Stimulated activated CD8-positive, alpha-beta memory T cell treated with anti-CD3 and anti-CD28 coated beads, Interleukin-2, amount 100 ng/mL, for 48 hours (primary cell): ENCODE data around the gene RAB30.
A peak's percentile ranks its signal among the peaks of the same experiment; 100 is the strongest.

Experiments
- DNase-seq, 2 donors: peaks; one replicate each; pipeline ENCODE4 v3.0.0-alpha.2; 2020; ENCODE audit warnings: low read depth in 2 of 2

RAB30 gene

DNA sequence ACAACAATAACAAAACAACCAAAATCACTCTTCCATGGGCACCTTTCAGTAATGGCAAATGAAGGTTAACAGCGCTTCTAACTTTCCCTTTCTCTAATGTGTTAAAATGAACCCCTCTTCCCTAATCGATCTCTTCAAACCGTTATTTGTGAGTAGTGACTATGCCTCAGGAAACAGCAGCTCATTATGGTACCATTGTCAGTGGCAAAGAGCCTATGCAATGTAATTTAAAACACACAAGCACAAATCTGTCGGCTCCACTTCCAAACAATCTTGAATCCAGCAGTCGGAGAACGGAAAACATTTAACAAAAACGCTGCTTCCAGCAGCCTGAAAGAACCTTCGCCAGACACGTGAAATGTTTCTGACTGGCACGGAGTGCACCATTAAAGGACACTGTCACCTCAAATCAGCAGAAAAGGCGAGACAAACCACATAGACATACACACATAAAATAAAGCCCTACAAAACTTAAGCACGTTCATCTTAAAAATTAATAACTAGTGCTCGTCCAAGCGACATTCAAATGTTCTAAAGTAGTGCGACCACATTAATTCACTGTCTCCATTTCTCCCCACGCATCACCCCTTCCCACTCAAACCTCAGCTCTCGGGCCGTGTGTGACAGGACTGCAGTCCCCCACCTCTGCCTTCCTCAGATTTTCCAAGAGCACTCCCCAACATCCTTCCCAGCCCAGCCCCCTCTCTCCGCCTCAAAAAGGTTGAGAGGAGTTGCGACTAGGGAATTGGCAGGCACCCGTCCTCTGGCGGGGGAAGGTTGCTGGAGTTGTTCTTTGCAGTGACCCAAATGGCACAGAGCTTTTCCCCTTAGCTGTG lies 748 bp downstream of the RAB30 start:
- DNase-seq: peak; percentile 14 to 17

DNA sequence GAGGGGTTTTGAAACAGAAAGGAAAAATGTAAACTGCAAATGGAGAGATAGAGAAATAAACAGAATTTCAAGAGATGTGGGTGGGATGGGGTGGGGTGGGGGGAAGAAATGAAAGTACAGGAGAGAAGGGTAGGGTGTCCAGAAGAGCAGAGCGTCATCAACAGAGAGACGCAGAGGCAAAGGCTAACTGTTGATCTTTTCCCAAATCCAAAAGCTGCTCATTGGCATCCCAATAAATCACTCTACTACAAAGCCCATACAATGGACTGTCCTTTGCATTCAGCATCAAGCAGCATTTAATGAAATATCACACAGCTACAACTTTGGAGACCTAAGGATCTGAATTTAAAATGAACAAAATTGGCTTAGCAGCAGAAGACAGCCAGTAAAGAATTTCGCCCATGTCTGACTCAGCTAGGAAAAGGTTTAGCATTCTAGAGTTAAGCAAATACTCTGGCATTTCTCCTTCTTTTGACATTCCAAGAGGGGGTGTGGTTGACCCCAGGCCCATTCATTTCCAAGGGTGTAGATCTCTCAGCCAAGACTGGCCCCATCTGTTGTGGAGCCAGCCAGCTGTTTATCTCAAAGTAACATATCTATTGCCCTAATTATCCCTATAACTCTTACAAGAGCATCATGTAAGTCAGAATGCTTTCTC lies 1.5 kb downstream of the RAB30 start:
- DNase-seq: no peak

DNA sequence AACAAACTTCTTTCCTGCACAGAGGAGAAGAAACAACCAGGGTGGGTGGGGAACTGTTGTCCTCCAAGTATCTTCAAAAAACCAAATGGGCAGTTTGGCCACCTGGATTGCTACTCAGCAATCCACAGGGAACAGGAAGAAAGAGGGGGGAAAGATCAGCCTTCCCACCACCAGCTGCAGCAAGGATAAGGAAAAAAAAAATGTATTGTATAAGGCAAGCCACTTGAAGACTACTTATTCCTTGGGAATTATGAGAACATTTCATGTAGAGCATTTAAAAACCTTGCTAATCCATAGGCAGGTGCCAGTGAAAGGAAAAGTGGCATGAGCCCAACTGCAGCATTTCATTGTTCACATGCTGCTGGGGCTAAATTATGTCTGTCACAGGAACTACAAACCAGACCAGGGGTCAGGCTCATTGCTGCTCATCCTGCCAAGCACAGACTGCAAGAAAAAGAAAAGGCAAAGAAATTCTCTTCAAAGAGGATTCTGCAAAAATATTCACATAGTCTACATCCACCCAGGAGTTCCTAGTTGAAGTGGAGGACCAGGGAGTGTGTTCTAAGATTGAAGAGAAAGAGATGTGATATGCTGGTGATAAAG lies 2.2 kb downstream of the RAB30 start:
- no peak for DNase-seq

DNA sequence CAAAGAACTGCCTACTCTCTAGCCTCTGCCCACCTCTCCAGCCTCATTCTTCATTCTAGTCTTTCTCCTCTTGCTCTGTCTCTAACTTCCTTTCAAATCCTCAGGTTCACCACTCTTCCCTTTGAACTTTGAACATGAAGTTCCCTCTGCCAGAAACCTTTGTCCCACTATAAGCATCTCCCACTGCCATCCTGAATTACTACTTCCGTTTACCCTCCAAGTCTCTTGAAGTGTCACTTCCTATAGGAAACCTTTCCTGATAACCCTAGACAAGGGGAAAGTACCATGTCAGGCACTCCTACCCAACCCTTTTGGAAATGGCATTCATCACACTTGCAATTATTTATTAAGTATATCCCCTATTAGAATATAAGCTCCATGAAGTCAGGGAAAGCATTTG lies 3.1 kb downstream of the RAB30 start:
- DNase-seq: no peak

DNA sequence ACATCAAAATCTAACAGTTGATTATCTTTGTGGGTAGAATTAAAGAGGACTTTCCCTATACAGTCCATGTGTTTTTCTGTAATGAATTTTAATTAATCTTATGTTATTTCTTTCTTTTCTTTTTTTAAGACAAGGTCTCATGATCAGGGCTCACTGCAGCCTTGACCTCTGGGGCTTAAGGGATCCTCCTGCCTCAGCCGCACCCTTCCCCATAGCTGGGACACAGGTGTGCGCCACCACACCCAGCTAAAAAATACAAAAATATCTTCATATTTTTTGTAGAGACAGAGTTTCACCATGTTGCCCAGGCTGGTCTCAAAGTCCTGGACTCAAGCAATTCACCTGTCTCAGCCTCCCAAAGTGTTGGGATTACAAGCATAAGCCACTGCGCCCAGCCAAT lies 7.7 kb downstream of the RAB30 start:
- DNase-seq: no peak

DNA sequence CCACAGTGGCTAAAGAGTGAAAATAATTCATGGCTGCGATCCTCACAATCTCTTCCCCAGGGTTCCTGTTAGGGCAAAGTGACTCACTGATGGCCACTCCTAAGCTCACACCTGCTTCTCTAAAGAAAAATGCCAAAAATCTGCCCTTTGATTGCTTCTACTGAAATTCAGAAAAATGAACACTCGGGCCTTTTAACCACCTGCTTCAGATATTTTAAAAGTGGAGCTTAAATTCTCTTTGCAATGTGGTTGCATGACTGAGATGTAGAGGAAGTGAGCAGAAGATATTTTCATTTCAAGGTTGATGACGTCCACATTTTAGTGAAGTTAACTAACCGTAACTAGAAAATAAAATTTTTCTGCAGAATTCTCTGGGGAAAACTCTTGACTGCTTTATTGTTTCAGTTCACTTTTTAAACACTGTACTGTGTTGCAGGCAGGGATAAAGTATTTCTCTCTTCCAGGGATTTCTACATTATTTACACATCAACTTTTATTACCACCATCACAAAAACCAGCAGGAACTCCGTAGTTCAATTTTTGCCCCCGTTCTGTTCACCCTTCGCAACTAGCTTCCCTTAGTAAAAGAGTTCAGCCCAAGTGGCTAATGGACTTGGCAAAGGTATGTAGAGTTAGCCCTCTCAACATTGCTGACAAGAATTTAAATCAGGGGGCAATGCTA lies 8.5 kb downstream of the RAB30 start:
- DNase-seq: no peak

GRCh38 chr11:83061883-83062282 lies 9.8 kb downstream of the RAB30 start:
- no peak for DNase-seq

DNA sequence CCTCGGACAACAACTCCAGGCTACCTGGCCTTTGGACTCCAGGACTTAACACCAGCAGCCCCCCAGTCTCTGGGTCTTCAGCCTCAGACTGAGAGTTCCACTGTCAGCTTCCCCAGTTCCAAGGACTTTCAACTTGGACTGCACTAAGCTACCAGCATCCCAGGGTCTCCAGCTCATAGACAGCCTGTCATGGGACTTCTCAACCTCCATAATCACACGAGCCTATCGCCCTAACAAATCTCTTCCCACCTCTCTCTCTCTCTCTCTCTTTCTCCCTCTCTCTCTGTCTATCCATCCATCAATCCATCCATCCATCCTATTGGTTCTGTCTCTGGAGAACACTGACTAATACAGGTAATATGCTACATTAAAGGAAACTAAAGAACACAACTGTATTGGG lies 10.7 kb downstream of the RAB30 start:
- no peak for DNase-seq

DNA sequence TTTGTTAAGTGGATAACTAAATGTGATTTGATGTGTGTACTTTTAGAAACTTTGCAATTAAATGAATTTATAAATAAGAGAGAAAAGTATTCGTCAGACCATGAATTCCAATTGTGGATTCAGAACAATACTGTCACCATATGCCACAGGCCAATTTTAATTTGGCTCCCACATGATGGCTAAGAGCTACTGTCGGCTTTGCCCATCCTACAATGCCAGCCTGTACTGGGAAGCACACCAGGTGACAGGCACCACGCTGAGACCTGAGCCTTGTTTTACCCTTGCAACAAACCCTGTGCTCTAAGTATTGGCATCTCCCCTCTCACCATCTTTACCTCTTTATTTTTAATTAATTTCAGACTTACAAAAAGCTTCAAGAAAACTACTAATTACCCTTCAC lies 14.0 kb downstream of the RAB30 start:
- DNase-seq: no peak

DNA sequence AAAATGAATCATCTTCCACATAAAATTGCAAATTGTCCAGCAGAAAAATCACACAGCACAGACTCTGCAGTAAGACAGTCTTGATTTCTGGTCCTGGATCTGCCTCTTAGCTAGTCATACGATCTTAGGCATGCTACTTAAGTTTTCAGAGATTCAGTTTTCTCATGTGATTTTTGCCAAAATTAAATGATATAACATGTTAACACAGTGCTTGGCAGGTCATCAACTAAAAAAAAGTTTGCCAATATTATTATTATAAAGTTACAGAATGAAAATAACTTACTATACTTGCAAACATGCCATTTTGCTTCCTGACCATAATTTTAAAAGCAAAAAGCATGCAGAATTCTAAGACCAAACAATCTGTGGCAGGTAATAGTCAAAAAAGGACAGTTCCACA lies 15.1 kb downstream of the RAB30 start:
- no peak for DNase-seq

DNA sequence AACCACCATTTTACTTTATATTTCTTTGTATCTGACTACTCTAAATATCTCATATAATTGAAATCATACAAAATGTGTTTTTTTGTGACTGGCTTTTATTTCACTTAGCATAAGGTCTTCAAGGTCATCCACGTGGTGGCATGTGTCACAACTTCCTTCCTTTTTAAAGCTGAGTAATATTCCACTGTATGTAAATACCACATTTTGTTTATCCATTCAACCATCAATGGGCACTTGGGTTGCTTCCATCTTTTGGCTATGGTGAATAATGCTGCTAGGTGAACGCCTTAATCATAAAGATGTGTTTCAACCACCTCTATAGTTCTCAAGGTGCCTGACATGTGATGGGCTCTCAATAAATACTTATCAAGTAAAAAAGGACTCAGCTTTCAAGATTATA lies 15.5 kb downstream of the RAB30 start:
- no peak for DNase-seq

- DNase-seq: no peak
Measured at GRCh38 chr11:83054904-83055380, 16.8 kb downstream of the RAB30 start.

GRCh38 chr11:83054001-83054400 lies 17.7 kb downstream of the RAB30 start:
- no peak for DNase-seq

DNA sequence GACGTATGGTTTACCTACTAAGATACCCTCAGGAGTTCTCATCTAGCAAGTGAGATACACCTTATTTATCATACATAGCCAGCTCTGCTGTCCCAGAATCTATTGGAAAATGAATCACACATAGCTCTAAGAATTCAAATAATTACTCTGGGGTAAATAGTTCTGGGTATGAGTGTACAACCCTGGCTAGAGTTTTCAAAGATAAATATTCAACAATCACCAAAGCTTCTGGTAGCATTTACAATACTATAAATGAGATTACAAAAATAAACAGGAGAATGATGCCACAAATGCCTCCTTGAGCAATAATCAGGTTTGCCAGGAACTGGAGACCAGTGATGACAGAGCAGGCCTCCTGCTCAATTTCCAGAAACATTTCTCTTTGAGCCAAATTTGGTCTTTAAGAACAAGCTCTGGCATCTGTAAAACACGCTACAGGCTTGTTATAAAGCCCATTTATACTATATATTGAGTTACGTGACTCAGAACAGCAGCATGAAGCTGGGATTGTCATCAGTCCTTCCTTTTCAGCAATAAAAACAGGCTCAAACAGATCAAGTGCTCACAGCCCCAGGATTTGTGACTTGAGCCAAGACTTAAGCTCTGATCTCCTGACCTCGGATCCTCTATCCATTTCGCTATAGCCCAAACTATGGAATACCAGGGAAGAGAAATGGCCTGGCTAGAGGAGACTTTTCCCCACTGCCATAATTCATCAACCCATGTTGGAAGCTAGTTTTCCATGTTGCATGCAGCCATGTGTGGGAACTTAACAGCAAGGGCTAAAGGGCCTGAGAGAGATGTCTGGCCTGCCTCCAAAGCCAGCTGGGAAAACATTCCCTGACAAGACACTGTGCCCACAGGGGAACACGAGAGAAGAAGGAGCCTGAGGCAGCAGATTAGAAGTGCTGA lies 19.7 kb downstream of the RAB30 start:
- no peak for DNase-seq

DNA sequence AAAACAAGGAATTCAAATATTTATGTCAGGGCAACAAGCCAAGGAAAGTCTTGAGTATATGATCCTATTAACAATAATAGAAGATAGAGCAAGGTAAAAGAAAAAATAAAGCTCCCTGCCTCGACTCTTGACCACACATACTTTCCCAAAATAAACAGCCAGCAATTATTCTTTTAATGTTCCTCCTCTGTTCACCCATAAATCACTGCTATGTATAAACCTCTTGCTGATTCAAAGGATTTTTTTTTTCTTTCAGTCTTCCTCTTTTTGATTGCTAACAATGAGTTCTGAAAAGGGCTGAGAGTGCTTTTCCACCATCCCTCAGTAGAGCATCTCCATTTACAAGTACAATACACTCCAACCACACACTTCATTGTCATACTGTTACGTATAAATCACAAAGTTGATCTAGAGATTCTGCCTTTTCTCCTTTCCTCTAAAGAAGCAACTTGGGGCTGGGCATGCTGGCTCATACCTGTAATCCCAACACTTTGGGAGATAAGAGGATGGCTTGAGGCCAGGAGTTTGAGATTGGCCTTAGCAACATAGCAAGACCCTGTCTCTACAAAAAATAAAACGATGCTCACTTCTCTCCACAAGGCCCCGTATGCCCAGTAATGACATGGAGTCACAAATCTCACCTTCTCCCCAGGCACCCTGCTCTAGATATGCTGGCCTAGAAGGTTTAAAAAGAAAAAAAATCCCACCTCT lies 24.0 kb downstream of the RAB30 start:
- no peak for DNase-seq

DNA sequence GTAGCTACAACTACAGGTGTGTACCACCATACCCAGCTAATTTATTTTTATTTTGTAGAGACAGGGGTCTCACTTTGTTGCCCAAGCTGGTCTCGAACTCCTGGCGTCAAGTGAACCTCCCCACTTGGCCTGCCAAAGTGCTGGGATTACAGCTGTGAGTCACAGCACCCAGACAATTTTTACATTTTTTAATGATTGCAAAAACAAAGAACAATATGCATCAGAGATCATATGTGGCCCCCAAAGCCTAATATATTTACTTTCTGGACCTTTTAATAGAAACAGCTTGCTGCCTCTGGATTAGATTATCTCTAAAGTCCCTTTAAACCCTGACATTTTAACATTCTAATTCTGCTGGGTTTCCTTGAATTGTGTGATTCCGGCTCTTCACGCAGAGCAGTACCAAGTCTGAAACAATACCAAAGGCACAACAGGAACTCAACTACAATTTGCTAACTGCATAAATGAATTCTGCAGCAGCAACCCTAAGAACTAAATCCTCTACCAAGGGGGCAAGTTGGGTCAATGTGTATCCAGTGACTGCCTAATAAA lies 25.0 kb downstream of the RAB30 start:
- DNase-seq: no peak

DNA sequence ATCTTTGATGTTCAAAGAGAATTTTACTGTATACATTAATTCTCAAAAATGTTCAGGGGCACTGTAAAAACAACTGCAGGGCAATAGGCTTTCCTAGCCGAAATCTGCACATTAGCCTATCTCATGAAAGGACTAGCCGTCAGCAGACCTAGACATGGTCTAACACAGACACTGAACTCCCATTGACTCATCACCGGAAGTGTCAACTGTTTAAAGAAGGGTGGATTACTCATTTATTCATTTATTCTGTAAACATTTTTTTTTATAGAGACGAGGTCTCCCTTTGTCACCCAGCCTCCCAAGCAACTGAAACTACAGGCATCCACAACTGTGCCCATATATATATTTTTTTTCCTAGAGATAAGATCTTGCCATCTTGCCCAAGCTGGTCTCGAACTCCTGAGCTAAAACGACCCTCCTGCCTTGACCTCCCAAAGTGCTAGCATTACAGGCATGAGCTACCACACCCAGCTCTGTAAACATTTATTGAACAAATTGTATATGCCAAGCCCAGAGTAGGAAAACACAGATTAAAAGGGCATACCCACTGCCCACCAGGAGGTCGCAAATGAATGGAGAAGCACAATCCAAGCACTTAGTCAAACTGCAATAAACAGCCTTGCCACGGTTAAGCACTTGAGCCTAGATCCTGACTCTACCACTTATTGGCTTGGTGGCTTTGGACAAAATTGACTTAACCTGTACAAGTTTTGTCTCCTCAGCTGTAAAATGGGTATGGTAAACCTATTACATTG lies 26.6 kb downstream of the RAB30 start:
- no peak for DNase-seq

DNA sequence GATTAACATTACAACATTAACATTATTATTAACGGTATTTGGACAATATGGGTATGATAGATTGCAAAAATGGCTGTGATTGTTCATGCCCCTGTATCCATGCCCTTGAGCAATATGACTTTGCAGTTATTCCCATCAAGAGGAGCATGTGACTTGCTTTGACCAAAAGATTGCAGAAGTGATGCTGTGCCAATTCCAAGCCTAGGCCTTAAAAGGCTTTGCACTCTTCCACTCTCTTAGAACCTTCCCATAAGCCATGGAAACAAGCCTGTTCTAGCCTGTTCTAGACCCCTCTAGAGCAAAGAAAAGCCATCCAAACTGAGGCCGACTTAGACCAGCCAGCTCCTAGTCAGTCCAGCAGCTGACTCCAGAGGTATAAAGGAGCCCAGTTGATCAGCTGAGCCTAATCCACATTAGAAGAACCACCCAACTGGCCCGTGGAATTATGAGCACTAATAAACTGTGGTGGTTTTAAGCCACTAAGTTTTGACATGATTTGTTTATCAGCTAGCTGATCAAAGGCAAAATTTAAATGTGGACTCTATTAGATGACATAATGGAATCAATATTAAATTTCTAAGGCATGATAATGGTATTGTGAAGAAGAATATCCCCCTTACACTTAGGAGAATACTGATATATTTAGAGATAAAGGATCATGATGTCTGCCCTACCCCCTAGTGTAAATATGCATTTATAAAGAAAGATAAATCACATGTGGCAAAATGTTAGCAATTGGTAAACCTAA lies 28.6 kb downstream of the RAB30 start:
- no peak for DNase-seq

GRCh38 chr11:83041126-83041525 lies 30.6 kb downstream of the RAB30 start:
- DNase-seq: no peak
